ENCODE measurements around the gene STK17A. TPM values are rescaled to one million over a fixed set of nuclear protein-coding genes. Genes with fewer than 3 reads are reported as not detected.
"Not testable (repeated sequence)": the region's sequence is repeated elsewhere in the genome, so short reads cannot be mapped to it uniquely, and the experiment has no call there.

Gene STK17A
- total RNA-seq, 1 experiment from 2014 or later = 12.6 TPM

GRCh38 chr7:43660141-43660540 is 77.2 kb downstream of the STK17A start:
- peak; percentile 56 for DNase-seq
- Histone ChIP-seq H3K36me3 (replicated peaks; ENCODE audit: control insufficient read depth, insufficient read depth, low read length) (no peaks in the 10 kb centered on the region; the same call in 1 of the 2 replicates), H3K4me3 (ENCODE audit: insufficient read depth, low read depth, low read length) (no peak overlapping the region), H3K27me3 (ENCODE audit: control insufficient read depth, insufficient read depth, low read length) (no peaks in the 10 kb centered on the region)

- DNase-seq = no peak
- Histone ChIP-seq H3K27me3 (ENCODE audit: control insufficient read depth, insufficient read depth, low read length) (no peaks in the 10 kb centered on the region), H3K4me3 (ENCODE audit: insufficient read depth, low read depth, low read length) (no peak overlapping the region), H3K36me3 (replicated peaks; ENCODE audit: control insufficient read depth, insufficient read depth, low read length) (no peaks in the 10 kb centered on the region; the same call in 1 of the 2 replicates)
These were observed 81.8 kb downstream of the STK17A start for GRCh38 chr7:43664681-43665080.

GRCh38 chr7:43666938-43667337 is 84.0 kb downstream of the STK17A start:
- H3K36me3 ChIP-seq (replicated peaks; ENCODE audit: control insufficient read depth, insufficient read depth, low read length) = no peaks in the 10 kb centered on the region; the same call in 1 of the 2 replicates
- DNase-seq = no peak
- no peaks in the 10 kb centered on the region for H3K27me3 ChIP-seq (ENCODE audit: control insufficient read depth, insufficient read depth, low read length)
- no peak overlapping the region for H3K4me3 ChIP-seq (ENCODE audit: insufficient read depth, low read depth, low read length)

GRCh38 chr7:43668035-43668434 is 85.1 kb downstream of the STK17A start:
- no peaks in the 10 kb centered on the region for H3K27me3 ChIP-seq (ENCODE audit: control insufficient read depth, insufficient read depth, low read length)
- DNase-seq = no peak
- no peak overlapping the region for H3K4me3 ChIP-seq (ENCODE audit: insufficient read depth, low read depth, low read length)
- H3K36me3 ChIP-seq (replicated peaks; ENCODE audit: control insufficient read depth, insufficient read depth, low read length) = no peaks in the 10 kb centered on the region; the same call in 1 of the 2 replicates

GRCh38 chr7:43669286-43670081 is 86.6 kb downstream of the STK17A start:
- peak; percentile 24 for DNase-seq
- no peaks in the 10 kb centered on the region for H3K27me3 ChIP-seq (ENCODE audit: control insufficient read depth, insufficient read depth, low read length)
- H3K36me3 ChIP-seq (replicated peaks; ENCODE audit: control insufficient read depth, insufficient read depth, low read length) = no peaks in the 10 kb centered on the region; the same call in 1 of the 2 replicates
- no peak overlapping the region for H3K4me3 ChIP-seq (ENCODE audit: insufficient read depth, low read depth, low read length)

- H3K4me3 ChIP-seq (ENCODE audit: insufficient read depth, low read depth, low read length) = no peak overlapping the region
- H3K36me3 ChIP-seq (replicated peaks; ENCODE audit: control insufficient read depth, insufficient read depth, low read length) = no peaks in the 10 kb centered on the region; the same call in 1 of the 2 replicates
- H3K27me3 ChIP-seq (ENCODE audit: control insufficient read depth, insufficient read depth, low read length) = no peaks in the 10 kb centered on the region
- DNase-seq = no peak
These were observed 88.6 kb downstream of the STK17A start for GRCh38 chr7:43671521-43671920.

GRCh38 chr7:43673243-43673976 is 90.5 kb downstream of the STK17A start:
- DNase-seq = not testable (repeated sequence)

GRCh38 chr7:43674559-43675436 is 91.9 kb downstream of the STK17A start:
- no peak overlapping the region for H3K4me3 ChIP-seq (ENCODE audit: insufficient read depth, low read depth, low read length)
- no peaks in the 10 kb centered on the region for H3K27me3 ChIP-seq (ENCODE audit: control insufficient read depth, insufficient read depth, low read length)
- DNase-seq = no peak
- H3K36me3 ChIP-seq (replicated peaks; ENCODE audit: control insufficient read depth, insufficient read depth, low read length) = no peaks in the 10 kb centered on the region

More at GRCh38 chr7:43673243-43673976, 90.5 kb downstream of the STK17A start:
- not testable (repeated sequence) for H3K4me3 ChIP-seq (ENCODE audit: insufficient read depth, low read depth, low read length); H3K27me3 ChIP-seq (ENCODE audit: control insufficient read depth, insufficient read depth, low read length); H3K36me3 ChIP-seq (replicated peaks; ENCODE audit: control insufficient read depth, insufficient read depth, low read length)

Other genes starting within 250 kb of the STK17A start
- 120 and 129 TPM in 2 replicates for gene COA1, start 146.4 kb downstream of the STK17A start, total RNA-seq (2014; rRNA removed; shearing (Covaris generic))
- 18.1 and 23.9 TPM in 2 replicates for gene BLVRA, start 175.6 kb downstream of the STK17A start, total RNA-seq (2014; rRNA removed; shearing (Covaris generic))

All from H7 (cell line).